HFF-Myc (cell line): ENCODE measurements around the gene PRPF38B.

Experiments used
- DNase-seq: peaks from one replicate; pipeline ENCODE4 v3.0.0-alpha.2; 2011; ENCODE audit warnings: low read depth; ENCODE audit errors: extremely low read depth
- H3K4me3 ChIP-seq: replicated peaks from 2 replicates; pipeline ENCODE4 v1.5.1; 2011; ENCODE audit warnings: low read depth, mild to moderate bottlenecking, control low read depth, low read length
- TF ChIP-seq, protein P1 (sequence below): IDR thresholded peaks from 2 replicates; pipeline ENCODE4 v1.5.1; 2012; ENCODE audit warnings: mild to moderate bottlenecking, low read depth, low read length, control low read depth; ENCODE audit errors: missing control alignments

PRPF38B gene

DNA sequence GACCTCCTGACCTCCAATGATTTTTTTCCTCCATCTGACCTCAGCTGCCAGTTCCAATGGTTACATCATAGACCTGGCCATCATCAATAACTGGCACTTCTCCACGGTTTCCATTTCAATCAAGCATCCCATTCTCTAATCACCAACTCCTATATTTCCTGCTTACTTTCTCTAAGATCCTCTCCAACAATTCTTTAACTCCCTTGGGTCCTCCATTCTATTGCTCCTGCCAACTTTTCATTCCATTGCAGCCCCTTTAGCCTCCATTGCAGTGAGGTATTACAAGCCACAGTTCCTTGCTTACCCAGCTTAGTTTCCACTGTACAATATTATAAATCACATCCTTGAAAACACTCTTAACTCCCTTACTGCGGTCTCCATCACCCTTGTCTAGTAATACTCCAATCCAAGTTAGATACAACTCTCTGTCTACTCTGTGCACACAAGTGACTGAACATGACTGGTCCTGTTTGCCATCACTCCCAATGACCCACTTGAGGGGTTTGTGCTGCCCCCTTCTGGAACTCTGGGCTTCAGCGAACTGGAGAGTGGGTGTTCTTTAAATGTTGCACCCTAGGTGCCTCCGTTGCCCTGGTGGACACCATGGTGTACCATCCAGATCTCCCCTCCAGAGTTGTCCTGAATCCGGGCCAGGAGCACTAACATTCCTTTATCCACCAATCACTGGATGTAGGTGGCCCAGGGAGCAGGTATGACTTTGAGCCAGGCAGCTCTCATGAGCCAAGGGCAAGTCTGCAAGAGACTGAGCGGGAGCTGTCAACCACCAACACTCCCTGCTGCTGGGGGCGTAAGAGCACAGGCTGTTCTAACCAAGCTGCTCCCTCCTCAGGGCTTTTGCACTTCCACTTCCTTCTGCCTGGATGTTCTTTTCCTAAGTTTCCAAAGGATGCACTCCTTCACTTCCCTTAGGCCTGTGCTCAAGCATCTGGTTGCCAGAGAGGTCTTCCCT lies 16.9 kb downstream of the PRPF38B start:
- TF ChIP-seq, protein P1, sequence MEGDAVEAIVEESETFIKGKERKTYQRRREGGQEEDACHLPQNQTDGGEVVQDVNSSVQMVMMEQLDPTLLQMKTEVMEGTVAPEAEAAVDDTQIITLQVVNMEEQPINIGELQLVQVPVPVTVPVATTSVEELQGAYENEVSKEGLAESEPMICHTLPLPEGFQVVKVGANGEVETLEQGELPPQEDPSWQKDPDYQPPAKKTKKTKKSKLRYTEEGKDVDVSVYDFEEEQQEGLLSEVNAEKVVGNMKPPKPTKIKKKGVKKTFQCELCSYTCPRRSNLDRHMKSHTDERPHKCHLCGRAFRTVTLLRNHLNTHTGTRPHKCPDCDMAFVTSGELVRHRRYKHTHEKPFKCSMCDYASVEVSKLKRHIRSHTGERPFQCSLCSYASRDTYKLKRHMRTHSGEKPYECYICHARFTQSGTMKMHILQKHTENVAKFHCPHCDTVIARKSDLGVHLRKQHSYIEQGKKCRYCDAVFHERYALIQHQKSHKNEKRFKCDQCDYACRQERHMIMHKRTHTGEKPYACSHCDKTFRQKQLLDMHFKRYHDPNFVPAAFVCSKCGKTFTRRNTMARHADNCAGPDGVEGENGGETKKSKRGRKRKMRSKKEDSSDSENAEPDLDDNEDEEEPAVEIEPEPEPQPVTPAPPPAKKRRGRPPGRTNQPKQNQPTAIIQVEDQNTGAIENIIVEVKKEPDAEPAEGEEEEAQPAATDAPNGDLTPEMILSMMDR = peak; percentile 23
- no peak overlapping the region for H3K4me3 ChIP-seq
- DNase-seq = no peak

DNA sequence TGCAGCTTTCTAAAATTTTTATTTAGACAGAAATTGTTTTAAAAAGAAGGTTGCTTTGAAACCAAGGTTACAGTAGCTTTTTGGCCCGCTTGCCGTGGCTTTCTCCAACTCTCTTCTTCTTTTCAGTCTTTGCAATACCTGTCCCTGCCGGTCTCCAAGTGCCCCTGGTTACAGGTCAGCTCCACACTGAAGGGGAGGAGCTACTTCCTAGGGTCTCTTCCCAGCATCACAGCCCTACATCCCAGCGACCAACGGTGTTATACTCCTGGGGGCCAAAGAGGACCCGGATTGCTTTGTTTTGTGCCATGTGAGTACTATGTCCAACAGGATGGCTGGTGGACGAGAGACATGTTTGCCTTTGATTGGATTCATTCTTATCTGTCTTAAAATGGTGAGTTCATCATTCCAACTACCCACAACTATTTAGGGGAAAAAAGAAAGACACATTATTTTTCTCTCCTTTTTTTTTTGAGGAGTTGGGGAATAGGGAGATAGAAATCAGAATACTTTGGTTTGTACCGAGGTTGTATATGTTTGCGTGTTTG lies 20.6 kb downstream of the PRPF38B start, which contains the start of gene FNDC7:
Gene FNDC7, plus strand, starts transcription at position 303 of the 545 bp plus-strand sequence. Its CDS starts 26 bp downstream, at position 329.
- TF ChIP-seq, protein P1 = no peak
- no peak for DNase-seq
- no peak within 1 kb of the TSS for H3K4me3 ChIP-seq

DNA sequence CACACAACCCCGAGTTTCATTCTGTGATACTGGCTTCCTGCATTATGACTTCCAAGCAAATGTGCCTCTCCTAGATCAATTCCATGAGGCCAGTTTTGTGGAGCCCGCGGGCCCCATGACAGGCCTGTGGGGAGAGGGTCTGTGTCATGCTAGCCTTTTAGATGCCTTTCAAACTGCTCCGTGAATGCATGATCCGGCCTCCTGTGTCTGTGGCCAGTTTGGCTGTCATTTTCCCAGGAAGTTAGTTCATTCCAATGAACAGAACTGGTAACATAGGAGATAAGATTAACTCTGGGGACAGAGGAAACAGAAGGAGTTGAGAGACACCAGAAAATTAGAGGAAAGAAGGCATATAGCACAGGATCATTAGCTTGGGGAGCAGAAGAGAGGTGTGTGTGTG lies 23.8 kb downstream of the PRPF38B start:
- H3K4me3 ChIP-seq = no peak overlapping the region
- TF ChIP-seq, protein P1 = no peak
- no peak for DNase-seq

DNA sequence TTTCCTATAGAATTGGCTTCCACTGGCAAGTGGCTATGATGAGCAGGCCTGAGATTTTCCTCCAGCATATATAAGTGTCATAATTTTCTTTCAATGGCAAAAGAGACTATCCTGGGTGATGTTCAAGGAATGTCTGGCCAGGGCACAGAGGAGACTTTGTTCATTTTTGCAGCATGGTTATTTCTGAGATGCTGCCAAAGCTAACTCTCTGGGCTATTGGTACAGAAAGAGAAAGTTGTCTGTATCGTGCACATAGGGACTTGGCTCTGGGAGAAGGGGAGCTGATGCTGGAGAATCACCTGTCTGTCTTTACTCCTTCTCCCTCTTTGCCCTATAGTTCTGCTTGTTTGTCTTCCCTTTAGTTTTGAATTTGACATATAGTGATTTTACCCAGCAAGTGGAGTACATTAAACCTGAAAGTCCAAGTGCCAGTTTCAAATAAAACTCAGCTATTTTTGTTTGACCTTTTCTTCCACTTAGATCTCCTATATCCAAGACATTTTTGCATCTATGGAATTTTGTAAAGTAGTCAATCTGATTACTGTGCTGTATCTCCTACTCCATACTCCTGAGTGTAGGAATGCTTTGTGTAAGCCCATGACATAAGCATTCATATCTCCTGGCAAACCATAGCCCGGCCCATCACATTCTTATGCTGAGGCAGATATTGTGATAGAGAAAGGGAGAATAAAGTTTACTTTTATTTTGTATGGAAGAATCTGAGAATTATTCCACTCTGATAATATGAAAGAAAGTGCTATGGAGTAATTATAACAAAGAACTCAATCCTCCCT lies 24.5 kb downstream of the PRPF38B start:
- no peak for DNase-seq
- TF ChIP-seq, protein P1 = no peak
- no peak overlapping the region for H3K4me3 ChIP-seq

DNA sequence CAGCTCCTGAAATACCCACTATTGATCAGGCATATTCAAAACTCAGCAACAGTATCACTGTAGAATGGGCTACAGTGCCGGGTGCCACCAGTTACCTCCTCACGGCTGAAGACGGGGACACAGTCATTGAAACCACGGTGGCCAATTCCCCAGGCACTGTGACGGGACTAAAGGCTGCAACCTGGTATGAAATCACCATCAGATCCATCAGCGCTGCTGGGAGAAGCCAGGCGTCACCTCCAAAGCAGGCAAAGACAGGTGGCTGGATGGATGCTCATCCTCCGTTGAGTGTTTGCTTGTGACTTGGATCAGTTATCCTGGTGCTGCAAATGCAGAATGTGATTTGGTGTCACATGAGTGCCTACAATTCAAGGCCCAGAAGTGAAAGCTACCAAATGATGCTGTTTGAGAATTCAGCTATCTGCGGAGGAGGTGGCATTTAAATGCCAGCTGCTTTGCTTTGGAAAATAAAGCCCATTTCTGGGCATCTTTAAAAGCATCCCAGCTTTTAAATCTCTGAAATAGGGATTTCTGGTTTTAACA lies 25.7 kb downstream of the PRPF38B start:
- no peak overlapping the region for H3K4me3 ChIP-seq
- DNase-seq = no peak
- TF ChIP-seq, protein P1 = no peak

DNA sequence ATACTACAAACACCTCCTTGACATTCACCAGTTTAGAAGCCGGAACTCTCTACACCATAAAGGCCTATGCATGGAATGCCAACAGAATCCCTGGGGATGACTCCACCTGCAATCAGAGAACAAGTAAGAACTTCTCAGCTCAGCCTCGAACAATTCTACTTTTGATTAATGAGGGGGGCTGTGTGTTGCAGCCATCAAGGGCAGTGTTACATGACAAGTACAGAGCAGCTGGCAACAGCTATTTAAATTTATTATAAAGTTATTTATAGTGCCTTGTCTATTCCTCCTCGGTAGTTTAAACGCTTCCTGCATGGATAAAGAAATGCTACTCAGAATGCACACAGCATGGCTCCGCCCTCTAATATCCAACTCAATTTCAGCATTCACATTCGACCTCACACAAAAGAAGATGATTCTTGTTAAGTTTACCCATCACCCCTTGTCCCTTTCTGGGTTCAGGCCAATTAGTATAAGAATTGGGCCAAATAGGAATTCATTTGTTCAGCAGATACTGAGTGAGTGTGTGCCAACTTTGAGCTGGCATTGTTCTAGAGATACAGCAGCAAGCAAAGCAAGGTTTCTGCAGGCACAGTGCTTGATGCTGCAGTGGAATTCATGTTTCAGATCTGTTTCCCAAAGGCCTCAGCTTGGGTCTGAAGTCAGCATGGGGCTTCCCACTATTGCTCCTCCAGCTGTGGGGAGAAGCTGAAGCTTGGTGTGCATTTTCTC lies 27.0 kb downstream of the PRPF38B start:
- no peak for DNase-seq
- TF ChIP-seq, protein P1 = no peak
- H3K4me3 ChIP-seq = no peak overlapping the region
